GM21825 (cell line): Measurements from ENCODE around the gene RIPPLY3.
"Not testable (repeated sequence)": the region's sequence is repeated elsewhere in the genome, so short reads cannot be mapped to it uniquely, and the experiment has no call there.

Experiments used
- ATAC-seq: cut with Tn5 transposase; IDR thresholded peaks from one replicate; pipeline ENCODE4 v1.9.1; 2021; ENCODE audit warnings: mild to moderate bottlenecking, moderate library complexity; ENCODE audit not compliant: unreplicated experiment

RIPPLY3 gene

GRCh38 chr21:36980280-36981048 lies 26.0 kb upstream of the RIPPLY3 start:
- no peak for ATAC-seq

- no peak for ATAC-seq
Observed at GRCh38 chr21:36981049-36981391, 25.5 kb upstream of the RIPPLY3 start.

- no peak for ATAC-seq
Observed at GRCh38 chr21:36981977-36982700, 24.4 kb upstream of the RIPPLY3 start.

- no peak for ATAC-seq
Observed at GRCh38 chr21:36985751-36986594, 20.5 kb upstream of the RIPPLY3 start.

- ATAC-seq = no peak
Observed at GRCh38 chr21:36987845-36988244, 18.7 kb upstream of the RIPPLY3 start.

- ATAC-seq = no peak
Observed at GRCh38 chr21:36988536-36988935, 18.0 kb upstream of the RIPPLY3 start.

- ATAC-seq = not testable (repeated sequence)
Observed at GRCh38 chr21:36989199-36989698, 17.3 kb upstream of the RIPPLY3 start.

GRCh38 chr21:36989699-36990507 lies 16.6 kb upstream of the RIPPLY3 start:
- peak; percentile 87 for ATAC-seq

- ATAC-seq = no peak
Observed at GRCh38 chr21:36990508-36991205, 15.8 kb upstream of the RIPPLY3 start.

GRCh38 chr21:36992671-36993070 lies 13.8 kb upstream of the RIPPLY3 start:
- ATAC-seq = no peak

- no peak for ATAC-seq
Observed at GRCh38 chr21:36994501-36995158, 11.9 kb upstream of the RIPPLY3 start.

- ATAC-seq = not testable (repeated sequence)
Observed at GRCh38 chr21:36995285-36995684, 11.2 kb upstream of the RIPPLY3 start.

GRCh38 chr21:36999131-36999898 lies 7.2 kb upstream of the RIPPLY3 start:
- no peak for ATAC-seq

- no peak for ATAC-seq
Observed at GRCh38 chr21:37000381-37000780, 6.1 kb upstream of the RIPPLY3 start.

GRCh38 chr21:37001441-37001840 lies 5.1 kb upstream of the RIPPLY3 start:
- no peak for ATAC-seq

- not testable (repeated sequence) for ATAC-seq
Observed at GRCh38 chr21:37002851-37003250, 3.7 kb upstream of the RIPPLY3 start.

- not testable (repeated sequence) for ATAC-seq
Observed at GRCh38 chr21:37003917-37004316, 2.6 kb upstream of the RIPPLY3 start.
